Kidney (tissue), 14 donors: ENCODE results near the gene PRDM16. TPM values are rescaled to one million over a fixed set of nuclear protein-coding genes. Genes with fewer than 3 reads are reported as not detected.
A peak's percentile ranks its signal among the peaks of the same experiment; 100 is the strongest.

Experiments used
- DNase-seq, 5 donors: peaks; one replicate each; pipeline ENCODE4 v3.0.0-alpha.2; 2013 to 2020
- FAIRE-seq: peaks from 2 replicates; lab custom pipeline; 2012; peaks lifted over from hg19 to GRCh38; lab: Jason Lieb, UNC
- H3K27ac ChIP-seq, 2 donors: one replicate each; pipeline ENCODE4 v1.7.0; 2013; ENCODE audit warnings: low read depth in 2 of 2, low read length in 2 of 2, inconsistent platforms in 1 of 2
- H3K27me3 ChIP-seq: one replicate; pipeline ENCODE4 v1.7.1; 2013; ENCODE audit warnings: low read length, inconsistent platforms; ENCODE audit not compliant: control insufficient read depth, insufficient read depth
- H3K36me3 ChIP-seq, 3 donors: one replicate each; pipeline versions ENCODE4 v1.7.0 to v1.7.1; 2013; ENCODE audit warnings: low read length in 3 of 3, control low read depth in 1 of 3, inconsistent platforms in 1 of 3; ENCODE audit not compliant: insufficient read depth in 3 of 3, control insufficient read depth in 2 of 3
- H3K4me1 ChIP-seq, 3 donors: one replicate each; pipeline versions ENCODE4 v1.7.0 to v1.7.1; 2013; ENCODE audit warnings: low read length in 3 of 3, inconsistent platforms in 1 of 3, low read depth in 1 of 3; ENCODE audit not compliant: control insufficient read depth in 2 of 3, insufficient read depth in 2 of 3
- H3K4me3 ChIP-seq, 3 donors: one replicate each; pipeline versions ENCODE4 v1.7.0 to v1.8.1; 2013; ENCODE audit warnings: low read length in 3 of 3, control low read depth in 1 of 3, inconsistent platforms in 1 of 3
- H3K9ac ChIP-seq, 3 donors: one replicate each; pipeline versions ENCODE4 v1.7.0 to v1.7.1; 2013; ENCODE audit warnings: low read length in 3 of 3, control low read depth in 1 of 3, inconsistent platforms in 1 of 3
- H3K9me3 ChIP-seq, 3 donors: one replicate each; pipeline versions ENCODE4 v1.7.0 to v1.7.1; 2013; ENCODE audit warnings: low read length in 3 of 3, control low read depth in 1 of 3, inconsistent platforms in 1 of 3; ENCODE audit not compliant: control insufficient read depth in 2 of 3, insufficient read depth in 1 of 3
- intact Hi-C: fragments of 100-400 bp; cut with DNase I; formaldehyde crosslinking; loops from one replicate; pipeline ENCODE4 v1.11.1; 2022
- polyA plus RNA-seq: library from polyadenylated mRNA; stranded (reverse); fragments of 350-450 nt; fragmentation: Illumina TruSeq; extraction: RNeasy Lipid Tissue Mini Kit (QIAGEN cat#74804); gene quantifications from one replicate; pipeline ENCODE4 v1.2.3, GENCODE V29; 2014; ENCODE audit warnings: low read depth, low replicate concordance; ENCODE audit not compliant: insufficient read depth
- total RNA-seq: library from RNA; stranded (reverse); fragmentation: NEBNext Ultra II Directional; extraction: Animal tissue kit (Norgen Biotek cat#: 25700); gene quantifications from one replicate; pipeline ENCODE4 v1.2.1, GENCODE V29; 2021
- TF ChIP-seq, protein P1 (sequence below): IDR thresholded peaks from 3 replicates; pipeline ENCODE4 v1.5.1; 2012; ENCODE audit warnings: mild to moderate bottlenecking, moderate library complexity, borderline replicate concordance; ENCODE audit not compliant: insufficient read depth; ENCODE audit errors: extremely low read depth
- donor health status: control.
- donor health status: control.
- donor health status: control.
- donor health status: control.
- donor health status: control.
- donor health status: DM: yes; HTN: yes; CAD: no.
- donor health status: Normal renal cell carcinoma (clear cell type).

Gene PRDM16
- total and polyA plus RNA-seq, 2 donors from 2014 or later = 3.0 to 21.9 TPM

- DNase-seq (no peak), FAIRE-seq (no peak)
- H3K4me1 ChIP-seq = peaks cover 0 to 32% (median 15%) of the 10 kb centered on the region in 3 donors
- TF ChIP-seq, protein P1, sequence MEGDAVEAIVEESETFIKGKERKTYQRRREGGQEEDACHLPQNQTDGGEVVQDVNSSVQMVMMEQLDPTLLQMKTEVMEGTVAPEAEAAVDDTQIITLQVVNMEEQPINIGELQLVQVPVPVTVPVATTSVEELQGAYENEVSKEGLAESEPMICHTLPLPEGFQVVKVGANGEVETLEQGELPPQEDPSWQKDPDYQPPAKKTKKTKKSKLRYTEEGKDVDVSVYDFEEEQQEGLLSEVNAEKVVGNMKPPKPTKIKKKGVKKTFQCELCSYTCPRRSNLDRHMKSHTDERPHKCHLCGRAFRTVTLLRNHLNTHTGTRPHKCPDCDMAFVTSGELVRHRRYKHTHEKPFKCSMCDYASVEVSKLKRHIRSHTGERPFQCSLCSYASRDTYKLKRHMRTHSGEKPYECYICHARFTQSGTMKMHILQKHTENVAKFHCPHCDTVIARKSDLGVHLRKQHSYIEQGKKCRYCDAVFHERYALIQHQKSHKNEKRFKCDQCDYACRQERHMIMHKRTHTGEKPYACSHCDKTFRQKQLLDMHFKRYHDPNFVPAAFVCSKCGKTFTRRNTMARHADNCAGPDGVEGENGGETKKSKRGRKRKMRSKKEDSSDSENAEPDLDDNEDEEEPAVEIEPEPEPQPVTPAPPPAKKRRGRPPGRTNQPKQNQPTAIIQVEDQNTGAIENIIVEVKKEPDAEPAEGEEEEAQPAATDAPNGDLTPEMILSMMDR = no peak
- no peak overlapping the region for H3K4me3 ChIP-seq
- no peaks in the 10 kb centered on the region for H3K27me3 ChIP-seq
- H3K9me3 ChIP-seq = peaks cover 0 to 5% (median 0%) of the 10 kb centered on the region in 3 donors
- intact Hi-C loops = no loop called here
- H3K27ac ChIP-seq = no peak overlapping the region
- H3K9ac ChIP-seq = no peak overlapping the region
- H3K36me3 ChIP-seq = no peaks in the 10 kb centered on the region
Measured at GRCh38 chr1:3349968-3350299, 280.9 kb downstream of the PRDM16 start.

GRCh38 chr1:3350506-3351261 is 281.7 kb downstream of the PRDM16 start:
- intact Hi-C loops = no loop called here
- Histone ChIP-seq H3K27ac (peak overlapping the region in 1 of 2 donors; percentile 51), H3K36me3 (no peaks in the 10 kb centered on the region), H3K27me3 (no peaks in the 10 kb centered on the region), H3K9me3 (no peaks in the 10 kb centered on the region), H3K4me1 (peaks cover 0 to 32% (median 15%) of the 10 kb centered on the region in 3 donors), H3K4me3 (no peak overlapping the region), H3K9ac (peak overlapping the region in 1 of 3 donors; percentile 19)
- FAIRE-seq (no peak), DNase-seq (no peak)
- TF ChIP-seq, protein P1 = no peak

- H3K4me3 ChIP-seq = no peak overlapping the region
- no peaks in the 10 kb centered on the region for H3K27me3 ChIP-seq
- H3K9me3 ChIP-seq = no peaks in the 10 kb centered on the region
- peak overlapping the region; percentile 57 to 68 for H3K27ac ChIP-seq
- peaks cover 0 to 30% (median 15%) of the 10 kb centered on the region in 3 donors for H3K4me1 ChIP-seq
- intact Hi-C loops = no loop called here
- TF ChIP-seq, protein P1 = no peak
- peak in 1 of 5 donors; percentile 91 for DNase-seq
- H3K36me3 ChIP-seq = no peaks in the 10 kb centered on the region
- FAIRE-seq = no peak
- peak overlapping the region in 1 of 3 donors; percentile 10 for H3K9ac ChIP-seq
Measured at GRCh38 chr1:3351449-3352298, 282.7 kb downstream of the PRDM16 start.
